ENCODE measurements around the gene AK3.

AK3 gene

DNA sequence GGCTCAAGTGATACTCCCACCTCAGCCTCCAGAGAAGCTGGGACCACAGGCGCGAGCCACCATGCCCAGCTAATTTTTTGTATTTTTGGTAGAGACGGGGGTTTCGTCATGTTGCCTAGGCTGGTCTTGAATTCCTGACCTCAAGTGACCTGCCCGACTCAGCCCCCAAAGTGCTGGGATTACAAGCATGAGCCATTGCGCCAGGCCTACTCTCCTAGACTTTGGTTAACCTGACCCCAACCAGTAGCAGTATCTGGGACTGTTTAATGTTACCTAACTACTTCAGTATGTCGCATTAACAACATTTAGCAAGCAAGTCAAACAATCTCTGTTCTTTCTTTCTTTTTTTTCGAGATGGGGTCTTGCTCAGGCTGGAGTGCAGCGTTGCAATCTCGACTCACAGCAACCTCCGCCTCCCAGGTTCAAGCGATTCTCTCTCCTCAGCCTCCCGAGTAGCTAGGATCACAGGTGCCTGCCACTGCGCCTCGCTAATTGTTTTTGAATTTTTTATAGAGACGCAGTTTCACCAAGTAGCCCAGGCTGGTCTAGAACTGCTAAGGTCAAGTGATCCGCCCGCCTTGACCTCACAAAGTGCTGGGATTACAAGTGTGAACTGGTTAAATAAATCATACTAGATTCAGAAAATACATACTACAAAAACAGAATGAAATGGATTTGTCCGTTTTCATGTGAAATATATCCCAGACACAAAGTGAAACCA is 2.0 kb downstream of the AK3 start:
- peaks cover 16 to 23% of the 10 kb centered on the region in 2 experiments for H3K4me1 ChIP-seq (ENCODE audit: control insufficient read depth in 1 of 2, insufficient read depth in 1 of 2, low read depth in 1 of 2, low read length in 1 of 2)
- H3K9me3 ChIP-seq, result no peaks in the 10 kb centered on the region
- no peak overlapping the region for H3K27ac ChIP-seq
- no peak overlapping the region for H3K4me3 ChIP-seq (ENCODE audit: low read depth in 1 of 2, low read length in 1 of 2)
- TF ChIP-seq, protein P1, sequence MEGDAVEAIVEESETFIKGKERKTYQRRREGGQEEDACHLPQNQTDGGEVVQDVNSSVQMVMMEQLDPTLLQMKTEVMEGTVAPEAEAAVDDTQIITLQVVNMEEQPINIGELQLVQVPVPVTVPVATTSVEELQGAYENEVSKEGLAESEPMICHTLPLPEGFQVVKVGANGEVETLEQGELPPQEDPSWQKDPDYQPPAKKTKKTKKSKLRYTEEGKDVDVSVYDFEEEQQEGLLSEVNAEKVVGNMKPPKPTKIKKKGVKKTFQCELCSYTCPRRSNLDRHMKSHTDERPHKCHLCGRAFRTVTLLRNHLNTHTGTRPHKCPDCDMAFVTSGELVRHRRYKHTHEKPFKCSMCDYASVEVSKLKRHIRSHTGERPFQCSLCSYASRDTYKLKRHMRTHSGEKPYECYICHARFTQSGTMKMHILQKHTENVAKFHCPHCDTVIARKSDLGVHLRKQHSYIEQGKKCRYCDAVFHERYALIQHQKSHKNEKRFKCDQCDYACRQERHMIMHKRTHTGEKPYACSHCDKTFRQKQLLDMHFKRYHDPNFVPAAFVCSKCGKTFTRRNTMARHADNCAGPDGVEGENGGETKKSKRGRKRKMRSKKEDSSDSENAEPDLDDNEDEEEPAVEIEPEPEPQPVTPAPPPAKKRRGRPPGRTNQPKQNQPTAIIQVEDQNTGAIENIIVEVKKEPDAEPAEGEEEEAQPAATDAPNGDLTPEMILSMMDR (IDR thresholded peaks at IDR 0.05), result no peak
- H3K36me3 ChIP-seq, result no peaks in the 10 kb centered on the region
- peaks cover 6% of the 10 kb centered on the region for H3K27me3 ChIP-seq

DNA sequence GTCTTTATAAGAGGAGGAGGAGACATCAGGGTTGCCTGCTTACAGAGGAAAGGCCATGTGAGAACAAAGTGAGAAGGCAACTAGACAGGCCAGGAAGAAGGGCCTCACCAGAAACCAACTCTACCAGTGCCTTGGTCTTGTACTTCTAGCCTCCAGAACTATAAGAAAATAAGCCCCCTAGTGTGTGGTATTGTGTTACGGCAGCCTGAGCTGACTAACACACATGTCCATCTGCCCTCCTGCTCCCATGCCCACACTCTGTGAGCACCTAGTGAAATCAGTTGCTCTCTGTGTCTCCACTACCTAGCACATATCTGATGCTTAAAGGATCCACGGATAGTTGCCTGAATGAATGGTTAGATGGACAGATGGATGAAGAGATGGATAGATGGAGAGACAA is 6.9 kb downstream of the AK3 start:
- no peak overlapping the region for H3K4me3 ChIP-seq (ENCODE audit: low read depth in 1 of 2, low read length in 1 of 2)
- H3K36me3 ChIP-seq, result no peaks in the 10 kb centered on the region
- H3K27ac ChIP-seq, result no peak overlapping the region
- peaks cover 1 to 2% of the 10 kb centered on the region in 2 experiments for H3K4me1 ChIP-seq (ENCODE audit: control insufficient read depth in 1 of 2, insufficient read depth in 1 of 2, low read depth in 1 of 2, low read length in 1 of 2)
- TF ChIP-seq, protein P1 (IDR thresholded peaks at IDR 0.05), result no peak
- no peaks in the 10 kb centered on the region for H3K9me3 ChIP-seq
- H3K27me3 ChIP-seq, result no peaks in the 10 kb centered on the region

DNA sequence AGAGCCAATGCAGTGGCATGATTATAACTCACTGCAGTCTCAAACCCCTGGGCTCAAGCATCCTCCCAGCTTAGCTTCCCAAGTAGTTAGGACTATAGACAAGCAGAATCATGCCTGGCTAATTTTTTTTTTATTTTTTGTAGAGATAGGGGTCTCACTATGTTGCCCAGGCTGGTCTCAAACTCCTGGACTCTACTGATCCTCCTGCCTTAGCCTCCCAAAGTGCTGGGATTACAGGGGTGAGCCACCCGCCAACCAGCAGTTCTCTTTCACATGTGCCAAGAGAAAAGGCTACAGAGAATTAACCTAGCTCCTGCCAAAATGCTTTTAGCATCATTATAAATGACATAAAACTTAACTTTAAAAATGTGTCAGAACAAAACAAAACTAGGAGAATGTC is 8.1 kb downstream of the AK3 start:
- Histone ChIP-seq H3K4me1 (ENCODE audit: control insufficient read depth in 1 of 2, insufficient read depth in 1 of 2, low read depth in 1 of 2, low read length in 1 of 2) (no peaks in the 10 kb centered on the region), H3K27me3 (no peaks in the 10 kb centered on the region), H3K4me3 (ENCODE audit: low read depth in 1 of 2, low read length in 1 of 2) (no peak overlapping the region), H3K36me3 (no peaks in the 10 kb centered on the region), H3K9me3 (no peaks in the 10 kb centered on the region), H3K27ac (no peak overlapping the region)
- TF ChIP-seq, protein P1 (IDR thresholded peaks at IDR 0.05), result no peak

DNA sequence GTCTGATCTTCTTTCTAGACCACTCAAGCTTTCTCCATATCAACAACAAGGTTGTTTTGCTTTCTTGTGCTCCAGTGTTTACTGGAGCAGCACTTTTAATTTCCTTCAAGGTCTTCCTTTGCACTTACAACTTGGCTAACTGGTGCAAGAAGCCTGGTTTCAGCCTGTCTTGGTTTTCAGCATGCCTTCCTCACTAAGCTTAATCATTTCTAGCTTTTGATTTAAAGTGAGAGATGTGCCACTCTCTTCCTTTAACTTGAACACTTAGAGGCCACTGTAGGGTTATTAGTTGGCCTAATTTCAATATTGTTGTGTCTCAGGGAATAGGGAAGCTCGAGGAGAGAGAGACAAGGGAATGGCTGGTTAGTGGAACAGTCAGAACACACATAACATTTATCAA is 13.4 kb downstream of the AK3 start:
- H3K36me3 ChIP-seq, result peaks cover under 1% of the 10 kb centered on the region
- no peaks in the 10 kb centered on the region for H3K27me3 ChIP-seq
- no peak overlapping the region for H3K4me3 ChIP-seq (ENCODE audit: low read depth in 1 of 2, low read length in 1 of 2)
- no peaks in the 10 kb centered on the region for H3K9me3 ChIP-seq
- TF ChIP-seq, protein P1 (IDR thresholded peaks at IDR 0.05), result no peak
- H3K27ac ChIP-seq, result no peak overlapping the region
- H3K4me1 ChIP-seq (ENCODE audit: control insufficient read depth in 1 of 2, insufficient read depth in 1 of 2, low read depth in 1 of 2, low read length in 1 of 2), result no peaks in the 10 kb centered on the region

DNA sequence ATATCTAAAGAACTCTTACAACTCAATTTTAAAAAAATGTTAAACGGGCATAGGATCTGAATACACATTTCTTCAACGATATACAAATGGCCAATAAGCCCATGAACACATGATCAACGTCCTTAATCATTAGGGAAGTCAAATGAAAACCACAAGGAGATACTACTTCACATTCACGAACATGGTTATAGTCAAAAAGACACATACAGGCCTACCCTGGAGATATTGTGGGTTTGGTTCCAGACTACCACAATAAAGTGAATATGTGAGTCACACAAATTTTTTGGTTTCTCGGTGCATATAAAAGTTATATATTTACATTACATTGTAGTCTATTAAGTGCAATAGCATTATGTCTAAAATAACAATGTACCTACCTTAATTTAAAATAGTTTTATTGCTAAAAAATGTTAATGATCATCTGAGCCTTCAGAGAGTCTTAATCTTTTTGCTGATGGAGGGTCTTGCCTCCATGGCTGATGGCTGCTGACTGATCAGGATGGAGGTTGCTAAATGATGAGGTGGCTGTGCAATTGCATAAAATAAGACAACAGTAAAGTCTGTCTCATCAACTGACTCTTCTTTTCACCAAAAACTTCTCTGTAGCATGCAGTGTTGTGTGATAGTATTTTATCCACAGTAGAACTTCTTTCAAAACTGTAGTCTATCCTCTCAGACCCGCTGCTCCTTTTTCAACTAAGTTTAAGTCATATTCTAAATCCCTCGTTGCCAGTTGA is 15.1 kb downstream of the AK3 start:
- Histone ChIP-seq H3K4me3 (ENCODE audit: low read depth in 1 of 2, low read length in 1 of 2) (no peak overlapping the region), H3K4me1 (ENCODE audit: control insufficient read depth in 1 of 2, insufficient read depth in 1 of 2, low read depth in 1 of 2, low read length in 1 of 2) (no peaks in the 10 kb centered on the region), H3K27me3 (no peaks in the 10 kb centered on the region), H3K9me3 (no peaks in the 10 kb centered on the region), H3K27ac (no peak overlapping the region), H3K36me3 (peaks cover 11% of the 10 kb centered on the region)
- TF ChIP-seq, protein P1 (IDR thresholded peaks at IDR 0.05), result no peak
